ENCODE data around the gene ARPP19.

- TF ChIP-seq JUNB (IDR thresholded peaks at IDR 0.05; ENCODE audit: unreplicated experiment), result no peak
- TF ChIP-seq EZH2 (IDR thresholded peaks at IDR 0.05; ENCODE audit: low read depth, unreplicated experiment), result no peak
Observed at GRCh38 chr15:52514482-52514881, 54.3 kb downstream of the ARPP19 start.

All from GM23338 (cell line).